GM19463 (cell line): ENCODE data around the gene ZNF202.
A peak's percentile ranks its signal among the peaks of the same experiment; 100 is the strongest.
"Not testable (repeated sequence)": the region's sequence is repeated elsewhere in the genome, so short reads cannot be mapped to it uniquely, and the experiment has no call there.

Experiments
- ATAC-seq: cut with Tn5 transposase; IDR thresholded peaks from one replicate; pipeline ENCODE4 v1.9.1; 2021; ENCODE audit warnings: mild to moderate bottlenecking, moderate library complexity; ENCODE audit not compliant: unreplicated experiment

The ZNF202 gene

DNA sequence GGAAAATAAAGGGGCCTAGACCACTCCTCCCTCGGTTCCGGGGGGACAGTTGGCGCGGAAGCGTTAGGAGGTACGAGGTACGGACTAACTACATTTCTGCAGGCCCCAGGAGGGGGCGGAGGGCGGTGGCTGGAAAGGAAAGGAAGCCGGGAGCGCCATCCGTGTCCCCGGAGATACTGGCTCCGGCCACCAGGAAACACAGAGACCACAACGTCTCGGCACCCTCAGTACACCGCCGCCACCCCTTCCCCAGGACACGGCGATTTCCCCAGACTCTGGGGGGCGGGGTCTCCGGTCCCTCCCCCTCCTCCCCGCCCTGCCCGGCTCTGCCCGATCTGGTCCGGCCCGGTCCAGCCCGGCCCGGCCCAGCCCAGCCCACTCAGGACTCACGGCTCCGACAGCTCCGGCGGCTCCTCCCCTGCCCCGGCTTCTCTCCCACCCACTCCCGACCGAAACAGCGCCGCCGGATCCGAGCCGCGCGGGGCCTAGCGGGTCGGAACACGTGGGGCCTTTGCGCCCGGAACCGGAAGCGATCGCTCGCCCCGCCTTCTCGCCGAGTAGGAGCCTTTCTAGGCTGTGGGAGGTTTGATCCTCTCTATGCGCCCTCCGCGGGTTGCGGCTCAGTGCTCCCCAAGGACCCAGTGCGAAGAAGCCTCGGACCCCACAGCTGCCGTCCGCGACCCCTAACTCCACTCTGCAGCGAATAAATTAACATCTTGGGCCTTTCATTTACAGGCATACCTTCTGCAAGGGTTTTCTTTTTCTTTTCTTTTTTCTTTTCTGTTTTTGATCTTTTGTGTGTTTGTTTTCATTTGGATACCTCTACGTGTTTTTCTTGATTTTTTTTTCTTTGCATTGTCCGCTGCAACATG lies at the start of gene ZNF202:
Gene ZNF202 (minus strand): TSS at position 502 of the 872 bp plus-strand sequence. CDS start 10,772 bp downstream, outside the sequence.
- peak; percentile 98 for ATAC-seq

DNA sequence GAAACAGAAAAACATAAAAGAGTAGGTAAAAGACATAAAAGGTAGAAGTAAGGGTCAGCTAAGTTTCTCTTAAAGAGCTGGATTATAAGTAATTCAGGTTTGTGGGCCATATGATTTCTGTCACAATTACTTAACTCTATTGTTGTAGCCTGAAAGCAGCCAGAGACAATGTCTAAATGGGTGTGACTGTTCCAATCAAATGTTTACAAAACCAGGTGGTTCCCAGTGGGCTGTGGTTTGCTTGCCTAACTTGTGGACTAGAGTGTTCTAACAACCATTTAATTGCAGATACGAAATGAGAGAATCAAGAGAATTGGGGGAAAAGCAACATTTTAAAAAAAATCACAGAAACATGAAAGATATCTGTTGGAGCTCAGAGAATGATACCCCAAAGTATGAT lies 42.1 kb upstream of the ZNF202 start:
- ATAC-seq: no peak

DNA sequence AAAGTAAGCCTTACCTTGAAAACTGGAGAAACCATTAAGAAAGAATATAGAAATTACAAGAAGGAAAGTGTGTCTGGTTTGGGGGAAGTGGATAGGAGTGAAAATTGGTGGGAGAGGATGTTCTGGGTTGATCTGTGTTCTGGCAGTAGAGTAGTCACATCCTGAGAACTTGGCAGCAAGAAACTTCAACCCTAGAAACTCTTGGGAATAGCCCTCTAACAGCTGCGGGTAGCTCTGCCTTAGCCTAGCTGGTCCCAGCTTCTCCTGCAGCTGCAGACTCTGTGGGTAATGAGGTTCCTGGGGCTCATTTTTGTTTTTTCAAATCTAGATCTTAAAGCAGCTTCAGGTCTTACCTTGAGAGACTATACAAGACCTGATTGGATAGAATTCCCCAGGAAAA lies 37.1 kb upstream of the ZNF202 start:
- ATAC-seq: no peak

- ATAC-seq: no peak
These were observed 34.5 kb upstream of the ZNF202 start for GRCh38 chr11:123775715-123776549.

DNA sequence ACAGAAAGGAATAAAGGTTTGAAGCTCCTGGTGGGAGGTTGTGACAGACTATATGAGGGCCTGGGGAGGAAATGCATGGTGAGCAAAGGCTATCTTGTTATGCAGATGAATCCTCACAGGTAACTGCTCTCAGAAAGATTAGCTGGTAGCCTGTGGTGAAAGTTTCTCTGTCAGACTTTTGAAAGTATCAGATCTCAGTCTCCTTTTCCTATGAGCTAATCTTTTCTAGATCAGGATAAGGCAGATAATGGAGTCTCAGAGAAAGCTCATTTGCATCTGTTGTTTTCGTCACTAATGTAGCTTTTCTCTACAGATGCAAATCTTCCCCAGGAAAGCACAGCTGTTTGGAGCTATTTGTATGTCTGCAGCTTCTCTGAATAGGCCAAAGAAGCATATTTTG lies 33.8 kb upstream of the ZNF202 start:
- ATAC-seq: no peak

- ATAC-seq: no peak
These were observed 32.5 kb upstream of the ZNF202 start for GRCh38 chr11:123773959-123774358.

DNA sequence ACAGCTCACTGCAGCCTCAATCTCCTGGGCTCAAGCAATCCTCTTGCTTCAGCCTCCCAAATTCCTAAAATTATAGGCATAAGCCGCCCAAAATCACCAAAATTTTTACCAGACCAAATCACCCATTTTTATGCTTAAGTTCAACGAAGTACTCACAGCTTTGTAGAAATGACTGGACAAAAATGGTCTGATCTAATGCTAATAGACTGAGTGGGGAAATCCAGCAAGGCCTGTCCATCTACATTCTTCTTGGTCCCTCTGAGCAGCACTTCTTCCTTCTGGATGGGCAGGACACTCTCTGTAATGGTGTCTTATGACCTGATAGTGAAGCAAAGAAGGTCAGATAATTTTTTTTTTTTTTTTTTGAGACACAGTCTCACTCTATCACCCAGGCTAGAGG lies 31.6 kb upstream of the ZNF202 start:
- no peak for ATAC-seq

DNA sequence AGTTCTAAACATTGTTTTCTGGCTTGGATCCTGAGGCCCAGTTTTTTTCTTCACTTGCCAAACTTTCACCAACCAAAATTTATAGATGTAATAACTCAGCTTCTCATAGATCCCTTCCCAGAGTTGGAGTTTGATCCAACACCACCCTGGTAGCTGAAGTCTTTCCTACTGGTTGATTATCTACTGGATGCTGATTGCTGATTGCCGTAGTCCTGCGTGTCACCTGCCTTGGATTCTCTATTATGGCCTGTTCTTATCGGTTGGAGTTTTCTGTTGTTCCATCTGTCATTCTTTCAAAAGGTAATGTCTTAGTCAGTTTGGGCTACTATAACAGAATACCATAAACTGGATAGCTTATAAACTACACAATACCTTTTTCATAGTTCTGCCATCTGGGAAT lies 30.2 kb upstream of the ZNF202 start:
- no peak for ATAC-seq

DNA sequence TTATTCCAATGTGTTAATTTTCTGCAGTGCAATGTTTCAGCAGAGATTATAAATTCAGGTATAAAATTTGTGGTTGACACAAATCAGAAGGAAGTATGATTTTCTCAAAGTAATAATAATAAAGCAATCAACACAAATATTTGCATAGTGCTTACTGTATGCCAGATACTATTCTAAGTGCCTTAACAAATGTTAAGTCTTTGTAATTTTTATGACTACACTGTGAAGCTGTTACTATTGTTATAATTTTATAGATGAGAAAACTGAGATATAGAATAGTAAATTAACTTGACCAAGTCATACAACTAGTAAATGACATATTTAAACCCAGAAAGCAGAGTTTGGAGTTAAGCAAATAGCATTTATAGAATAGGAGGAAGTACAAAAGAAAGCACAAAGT lies 29.3 kb upstream of the ZNF202 start:
- no peak for ATAC-seq

DNA sequence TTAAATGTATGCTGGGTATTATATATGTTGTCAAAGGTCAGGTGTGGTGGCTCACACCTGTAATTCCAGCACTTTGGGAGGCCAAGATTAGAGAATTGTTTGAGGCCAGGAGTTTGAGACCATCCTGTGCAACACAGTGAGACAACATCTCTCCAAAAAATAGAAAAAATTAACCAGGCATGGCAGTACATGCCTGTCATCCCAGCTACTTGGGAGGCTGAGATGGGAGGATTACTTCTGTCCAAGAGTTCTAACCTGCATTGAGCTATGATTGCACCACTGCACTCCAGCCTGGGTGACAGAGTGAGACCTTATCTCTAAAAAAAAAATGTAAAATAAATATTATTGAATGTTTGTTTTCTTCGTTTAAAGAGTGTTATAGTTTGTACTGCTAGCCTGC lies 24.1 kb upstream of the ZNF202 start:
- ATAC-seq: no peak

DNA sequence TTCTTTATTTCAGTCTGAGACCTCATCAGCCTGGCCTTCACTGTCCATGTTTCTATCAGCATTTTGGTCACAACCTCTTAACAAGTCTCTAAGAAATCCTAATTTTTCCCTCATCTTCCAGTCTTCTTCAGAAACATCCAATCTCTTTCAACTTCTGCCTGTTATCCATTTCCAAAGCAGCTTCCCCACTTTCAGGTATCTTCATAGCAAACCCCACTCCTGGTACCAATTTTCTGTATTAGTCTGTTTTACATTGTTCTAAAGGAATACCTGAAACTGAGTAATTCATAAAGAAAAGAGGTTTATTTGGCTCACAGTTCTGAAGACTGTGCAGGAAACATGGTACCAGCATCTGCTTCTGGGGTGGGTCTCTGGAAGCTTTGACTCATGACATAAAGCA lies 21.0 kb upstream of the ZNF202 start:
- no peak for ATAC-seq

DNA sequence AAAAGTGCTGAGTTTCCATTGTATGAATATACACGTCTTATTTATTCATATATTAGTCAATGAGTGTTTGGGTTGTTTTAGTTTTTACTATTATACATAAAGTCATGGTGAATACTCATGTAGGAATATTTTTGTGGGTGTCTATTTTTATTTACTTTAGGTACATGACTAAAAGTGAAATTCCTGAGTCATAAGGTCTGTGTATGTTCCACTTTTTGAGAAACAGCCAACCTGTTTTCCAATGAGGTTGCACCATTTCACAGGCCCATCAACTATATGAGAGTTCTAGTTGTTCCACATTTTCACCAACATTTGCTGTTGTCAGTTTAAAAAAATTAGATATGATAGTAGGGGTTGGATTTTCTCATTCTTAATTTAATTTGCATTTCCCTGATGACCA lies 19.4 kb upstream of the ZNF202 start:
- ATAC-seq: peak; percentile 72

DNA sequence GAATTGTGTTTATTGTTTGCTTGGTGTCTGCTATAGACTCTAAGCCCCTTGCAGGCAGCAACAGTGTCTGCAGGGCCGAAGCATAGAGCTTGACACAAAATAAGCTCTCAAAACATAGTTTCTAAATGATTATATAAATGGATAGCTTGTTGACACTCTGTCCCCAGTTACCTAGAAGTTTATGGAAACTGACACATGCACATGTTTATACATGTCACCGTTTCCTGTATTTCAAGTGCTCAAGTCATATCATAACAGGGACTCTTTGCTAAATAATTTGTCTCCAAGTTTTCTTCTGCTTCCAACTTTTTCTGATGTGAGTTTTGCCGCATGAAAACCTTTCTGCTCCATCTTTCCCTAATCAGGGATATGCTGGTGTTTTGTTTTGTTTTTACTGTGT lies 16.5 kb upstream of the ZNF202 start:
- no peak for ATAC-seq

GRCh38 chr11:123755813-123756212 lies 14.4 kb upstream of the ZNF202 start:
- no peak for ATAC-seq

DNA sequence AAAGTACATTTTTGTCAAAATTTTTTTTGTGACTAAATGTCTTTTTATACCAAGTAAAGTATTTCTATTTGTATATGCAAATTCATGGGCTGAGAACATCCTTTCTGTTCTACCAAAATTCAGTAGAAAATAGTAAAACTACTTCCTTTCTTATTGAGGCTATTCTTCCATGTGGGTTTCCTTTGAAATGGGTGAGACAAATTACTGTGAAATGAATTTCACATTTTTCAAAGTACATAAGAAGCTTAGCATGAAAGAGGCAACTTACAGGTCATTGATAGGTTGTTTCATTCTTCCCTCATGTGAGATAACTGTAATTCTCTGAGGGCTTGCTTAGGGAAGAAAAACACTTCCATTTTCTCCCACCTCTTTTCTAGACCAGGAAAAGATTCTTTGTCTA lies 13.9 kb upstream of the ZNF202 start:
- no peak for ATAC-seq

GRCh38 chr11:123754101-123754568 lies 12.7 kb upstream of the ZNF202 start, which contains the start of gene OR6X1:
Gene OR6X1, minus strand, starts transcription at chr11:123754518. Its CDS starts 0 bp downstream, at chr11:123754518.
- ATAC-seq: no peak

DNA sequence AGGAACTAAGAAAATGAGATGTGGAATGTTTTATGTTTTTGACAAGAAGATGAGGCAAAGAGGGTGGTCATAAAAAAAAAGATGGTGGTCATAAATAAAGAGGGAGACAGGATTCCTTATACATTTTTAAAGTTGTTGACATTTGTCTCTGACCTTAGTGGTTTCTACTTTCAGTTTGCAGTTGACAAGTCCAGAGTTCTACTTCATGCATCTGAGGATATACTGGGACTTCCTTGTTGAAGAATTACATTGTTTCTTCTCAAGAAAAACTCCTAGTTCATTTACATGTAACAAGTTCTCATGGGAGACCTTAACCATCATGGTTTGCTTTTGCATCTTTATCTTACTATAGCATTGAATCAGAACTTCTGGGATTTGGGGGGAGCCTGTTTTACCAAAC lies 11.7 kb upstream of the ZNF202 start:
- no peak for ATAC-seq

DNA sequence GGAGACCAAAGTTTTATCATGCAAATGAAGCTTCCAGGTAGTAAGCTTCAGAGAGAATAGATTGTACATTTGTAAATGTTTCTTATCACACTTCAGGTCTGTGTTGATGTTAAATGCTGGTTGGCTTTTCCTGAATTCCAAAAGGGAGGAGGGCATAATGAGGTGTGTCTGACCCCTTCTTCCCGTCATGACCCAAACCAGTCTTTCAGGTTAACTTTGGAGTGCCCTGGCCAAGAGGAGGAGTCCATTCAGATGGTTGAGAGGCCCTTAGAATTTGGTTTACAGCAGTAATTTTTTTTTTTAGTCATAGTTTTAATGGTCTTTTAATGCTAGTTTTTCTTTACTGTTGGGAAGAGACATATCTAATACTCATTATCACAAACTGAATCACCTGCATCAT lies 10.3 kb upstream of the ZNF202 start:
- no peak for ATAC-seq

DNA sequence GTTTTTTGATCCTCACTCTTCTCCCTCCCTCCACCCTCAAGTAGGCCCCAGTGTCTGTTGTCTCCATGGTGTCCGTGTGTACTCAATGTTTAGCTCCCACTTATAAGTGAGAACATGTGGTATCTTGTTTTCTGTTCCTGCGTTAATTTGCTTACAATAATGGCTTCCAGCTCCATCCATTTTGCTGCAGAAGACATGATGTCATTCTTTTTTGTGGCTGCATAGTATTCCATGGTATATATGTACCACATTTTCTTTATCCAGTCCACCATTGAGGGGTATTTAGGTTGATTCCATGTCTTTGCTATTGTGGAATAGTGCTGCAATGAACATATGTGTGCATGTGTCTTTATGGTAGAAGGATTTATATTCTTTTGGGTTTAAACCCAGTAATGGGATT lies 6.9 kb upstream of the ZNF202 start:
- ATAC-seq: not testable (repeated sequence)

GRCh38 chr11:123745764-123746451 lies 4.4 kb upstream of the ZNF202 start:
- ATAC-seq: no peak

GRCh38 chr11:123742724-123743120 lies 1.3 kb upstream of the ZNF202 start:
- ATAC-seq: no peak
